Peyer's patch (tissue), 4 donors: ENCODE results near the gene B3GNT2.

Experiments
- POLR2A ChIP-seq, 2 donors: fragments of 450-650 bp; IDR thresholded peaks; one replicate each; pipeline ENCODE4 v1.5.1; 2017; ENCODE audit warnings: antibody characterized with exemption in 2 of 2, mild to moderate bottlenecking in 2 of 2, moderate library complexity in 2 of 2
- TF ChIP-seq, protein P1 (sequence below), 6 experiments: fragments of 450-650 bp in 4 of 6; fragments of 200-600 bp in 2 of 6; sonication (generic) in 1 of 6; IDR thresholded peaks; one replicate each; pipeline ENCODE4 v1.5.1; 2017 to 2019; ENCODE audit warnings: antibody characterized with exemption in 6 of 6, mild to moderate bottlenecking in 3 of 6, moderate library complexity in 1 of 6

GRCh38 chr2:62199392-62200125 is 3.6 kb downstream of the B3GNT2 start:
- TF ChIP-seq, protein P1, sequence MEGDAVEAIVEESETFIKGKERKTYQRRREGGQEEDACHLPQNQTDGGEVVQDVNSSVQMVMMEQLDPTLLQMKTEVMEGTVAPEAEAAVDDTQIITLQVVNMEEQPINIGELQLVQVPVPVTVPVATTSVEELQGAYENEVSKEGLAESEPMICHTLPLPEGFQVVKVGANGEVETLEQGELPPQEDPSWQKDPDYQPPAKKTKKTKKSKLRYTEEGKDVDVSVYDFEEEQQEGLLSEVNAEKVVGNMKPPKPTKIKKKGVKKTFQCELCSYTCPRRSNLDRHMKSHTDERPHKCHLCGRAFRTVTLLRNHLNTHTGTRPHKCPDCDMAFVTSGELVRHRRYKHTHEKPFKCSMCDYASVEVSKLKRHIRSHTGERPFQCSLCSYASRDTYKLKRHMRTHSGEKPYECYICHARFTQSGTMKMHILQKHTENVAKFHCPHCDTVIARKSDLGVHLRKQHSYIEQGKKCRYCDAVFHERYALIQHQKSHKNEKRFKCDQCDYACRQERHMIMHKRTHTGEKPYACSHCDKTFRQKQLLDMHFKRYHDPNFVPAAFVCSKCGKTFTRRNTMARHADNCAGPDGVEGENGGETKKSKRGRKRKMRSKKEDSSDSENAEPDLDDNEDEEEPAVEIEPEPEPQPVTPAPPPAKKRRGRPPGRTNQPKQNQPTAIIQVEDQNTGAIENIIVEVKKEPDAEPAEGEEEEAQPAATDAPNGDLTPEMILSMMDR (IDR thresholded peaks at IDR 0.05): no peak
- no peak for TF ChIP-seq POLR2A (IDR thresholded peaks at IDR 0.05)
